Measurements from ENCODE around the gene FAR2.

Gene FAR2

DNA sequence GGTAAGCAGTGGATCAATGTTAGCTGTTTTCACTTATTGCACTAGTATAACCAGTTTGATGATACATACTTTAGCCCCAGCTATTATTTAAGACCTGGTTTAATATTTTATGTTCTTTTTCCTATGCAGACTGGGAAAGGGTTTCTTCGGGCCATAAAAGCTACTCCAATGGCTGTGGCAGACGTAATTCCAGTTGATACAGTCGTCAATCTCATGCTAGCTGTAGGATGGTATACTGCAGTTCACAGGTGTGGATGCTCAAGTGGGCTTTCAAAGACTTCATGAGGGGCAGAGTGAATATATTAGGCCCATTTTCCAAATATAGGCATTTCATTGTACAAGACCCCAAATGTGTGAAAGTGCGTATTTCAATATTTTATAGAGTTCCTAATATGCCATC lies 161.8 kb downstream of the FAR2 start:
- FAIRE-seq (no peak), DNase-seq (ENCODE audit: insufficient read length, low spot score) (no peak)

DNA sequence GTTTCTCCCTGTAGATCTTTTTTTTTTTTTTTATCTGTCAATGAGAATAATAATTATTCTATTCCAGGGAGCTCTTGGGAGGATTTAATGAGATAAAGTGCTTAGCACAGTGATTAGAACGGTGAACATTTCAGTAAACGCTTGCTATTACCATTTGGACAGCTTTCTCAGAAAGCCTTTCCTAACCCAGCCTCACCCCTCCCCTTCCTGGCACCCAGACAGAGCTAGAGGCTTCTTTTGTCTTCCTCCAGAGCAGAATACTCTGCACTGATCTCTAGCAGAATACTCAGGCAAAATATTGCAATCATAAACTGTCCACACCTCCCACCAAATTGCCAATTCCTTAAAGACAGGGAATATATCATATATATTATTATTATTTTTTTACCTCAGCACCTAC lies 165.3 kb downstream of the FAR2 start:
- DNase-seq (ENCODE audit: insufficient read length, low spot score) (no peak), FAIRE-seq (no peak)

GRCh38 chr12:29316752-29317151 lies 167.7 kb downstream of the FAR2 start:
- DNase-seq (ENCODE audit: insufficient read length, low spot score): no peak

GRCh38 chr12:29317556-29318363 lies 168.7 kb downstream of the FAR2 start:
- DNase-seq (ENCODE audit: insufficient read length, low spot score): peak; percentile 25

More at GRCh38 chr12:29316752-29317151, 167.7 kb downstream of the FAR2 start:
- FAIRE-seq: no peak

DNA sequence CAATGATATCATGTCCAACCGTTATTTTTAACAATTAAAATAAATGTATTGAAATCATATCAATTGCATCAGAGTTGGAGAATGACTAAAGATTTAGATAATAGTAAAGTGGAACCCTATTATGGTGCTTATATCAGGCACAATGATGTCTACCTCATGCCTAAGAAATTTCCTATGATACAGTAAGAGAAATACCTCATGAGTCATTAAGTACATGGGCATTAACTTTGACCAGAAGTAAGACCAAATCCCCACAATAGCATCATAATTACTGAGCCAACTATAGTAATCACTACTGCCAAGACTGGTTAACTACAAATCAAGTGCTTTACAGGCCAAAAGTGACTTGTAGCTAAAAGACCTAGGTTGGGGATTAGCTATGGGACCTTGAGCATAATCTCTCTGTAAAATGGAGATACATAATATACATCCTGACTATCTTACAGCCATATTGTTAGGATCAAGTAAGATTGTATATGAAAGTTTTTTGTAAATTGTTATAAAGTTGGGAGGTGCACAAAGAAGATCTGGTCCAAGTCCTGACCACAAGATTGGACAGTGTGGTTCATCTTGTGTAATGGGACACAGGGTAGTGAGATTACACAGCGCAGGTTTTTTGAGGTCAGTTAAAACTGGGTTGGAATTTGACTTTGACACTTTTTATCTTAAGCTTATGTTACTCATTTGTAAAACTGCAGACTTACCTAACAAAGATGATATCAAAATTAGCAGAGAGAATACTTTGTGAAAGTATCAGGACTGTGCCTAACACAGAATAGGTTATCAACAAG lies 171.4 kb downstream of the FAR2 start:
- FAIRE-seq (no peak), DNase-seq (ENCODE audit: insufficient read length, low spot score) (no peak)

More at GRCh38 chr12:29317556-29318363, 168.7 kb downstream of the FAR2 start:
- peak; percentile 92 for FAIRE-seq

DNA sequence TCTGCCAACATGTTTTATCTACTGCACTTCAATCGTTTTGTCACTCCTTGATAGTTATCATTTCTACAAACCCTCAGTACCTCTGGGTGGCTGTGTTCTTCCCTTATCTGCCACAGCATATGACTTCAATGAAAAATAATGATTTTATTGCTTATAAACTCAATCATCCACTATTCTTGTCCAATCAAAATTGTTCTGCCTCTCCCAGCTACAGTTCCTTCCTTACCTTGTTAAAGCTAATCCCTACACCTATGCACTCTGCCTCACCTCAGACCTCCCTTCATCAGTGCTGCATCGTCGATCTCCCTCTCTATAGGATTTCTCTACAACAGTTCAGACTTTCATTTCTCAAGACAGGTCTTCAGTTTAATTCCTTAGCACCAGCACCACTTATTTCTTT lies 173.1 kb downstream of the FAR2 start:
- FAIRE-seq: no peak
- no peak for DNase-seq (ENCODE audit: insufficient read length, low spot score)

DNA sequence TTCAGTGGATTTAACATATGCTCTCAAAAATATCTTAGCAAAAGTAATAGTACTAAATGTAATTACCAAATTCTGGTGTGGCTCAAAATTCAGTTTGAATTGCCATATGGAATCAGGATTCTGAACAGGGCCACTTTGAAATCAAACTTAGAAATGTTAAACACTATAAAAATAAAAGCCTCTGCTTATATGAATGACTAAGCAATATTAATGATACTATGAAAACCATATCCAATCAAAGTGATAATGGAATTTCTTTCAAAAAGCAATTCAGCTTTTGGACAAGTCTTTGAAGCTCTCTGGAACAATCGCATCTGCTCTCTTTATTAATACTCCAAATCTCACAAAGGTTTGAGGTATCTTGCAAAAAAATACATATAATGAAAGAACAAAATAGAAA lies 180.3 kb downstream of the FAR2 start:
- FAIRE-seq: no peak
- DNase-seq (ENCODE audit: insufficient read length, low spot score): no peak

- FAIRE-seq (no peak), DNase-seq (ENCODE audit: insufficient read length, low spot score) (no peak)
Measured at GRCh38 chr12:29333178-29333577, 184.1 kb downstream of the FAR2 start.

DNA sequence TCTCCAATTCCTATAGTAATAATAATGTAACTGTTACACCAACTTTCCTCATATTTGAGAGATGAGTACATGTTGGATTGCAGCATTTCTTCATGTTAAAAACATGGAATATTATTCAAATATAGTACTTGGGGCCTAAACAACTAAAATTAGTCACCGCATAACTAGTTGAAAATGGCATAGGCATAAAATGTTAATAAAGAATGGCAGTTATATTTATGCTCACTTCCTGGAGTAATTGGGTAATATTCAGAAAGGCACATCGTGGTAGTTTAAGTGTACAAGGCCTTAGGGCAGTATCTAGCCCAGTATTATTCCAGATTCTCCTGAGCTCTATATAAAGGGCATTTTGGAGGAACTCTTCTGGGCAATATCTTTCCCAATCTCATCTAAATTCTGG lies 185.9 kb downstream of the FAR2 start:
- FAIRE-seq: no peak
- no peak for DNase-seq (ENCODE audit: insufficient read length, low spot score)

- FAIRE-seq (no peak), DNase-seq (ENCODE audit: insufficient read length, low spot score) (no peak)
Measured at GRCh38 chr12:29337325-29337724, 188.2 kb downstream of the FAR2 start.

DNA sequence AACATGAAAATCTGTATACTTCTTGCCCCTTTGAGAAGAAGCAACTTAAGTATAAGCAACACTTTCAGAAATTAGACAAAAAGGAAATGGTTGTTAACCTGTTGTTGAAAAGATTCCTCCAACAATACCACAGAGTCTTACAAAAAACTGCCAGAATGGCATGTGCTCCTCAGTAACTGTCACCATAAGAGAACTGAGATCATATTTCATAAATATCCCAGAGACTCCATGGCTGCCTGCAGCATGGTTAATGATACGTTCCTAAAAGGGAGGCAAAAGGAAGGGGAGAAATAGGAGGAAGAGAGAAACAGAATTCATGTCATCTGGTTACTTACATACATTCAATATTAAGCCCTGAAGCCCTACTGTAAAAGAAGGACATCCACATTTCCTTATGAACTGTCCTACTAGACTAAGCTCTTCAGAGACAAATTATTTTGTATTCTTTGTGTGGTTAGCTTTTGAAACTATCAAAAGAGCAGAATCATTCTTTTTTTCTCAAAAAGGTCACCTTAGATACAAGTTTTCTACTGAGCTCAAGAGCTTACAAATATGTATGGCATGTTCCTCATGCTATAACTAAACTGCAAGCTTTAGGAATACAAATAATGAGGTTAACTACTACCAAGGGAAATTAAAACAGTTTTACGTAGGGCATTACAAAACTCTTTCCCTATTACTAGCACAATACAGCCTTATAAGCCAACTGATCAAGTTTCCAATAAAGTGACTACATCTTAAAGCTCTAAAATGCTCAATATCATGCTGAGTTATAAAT lies 194.1 kb downstream of the FAR2 start:
- no peak for FAIRE-seq
- DNase-seq (ENCODE audit: insufficient read length, low spot score): no peak

- FAIRE-seq (no peak), DNase-seq (ENCODE audit: insufficient read length, low spot score) (no peak)
Measured at GRCh38 chr12:29346769-29347421, 197.8 kb downstream of the FAR2 start.

DNA sequence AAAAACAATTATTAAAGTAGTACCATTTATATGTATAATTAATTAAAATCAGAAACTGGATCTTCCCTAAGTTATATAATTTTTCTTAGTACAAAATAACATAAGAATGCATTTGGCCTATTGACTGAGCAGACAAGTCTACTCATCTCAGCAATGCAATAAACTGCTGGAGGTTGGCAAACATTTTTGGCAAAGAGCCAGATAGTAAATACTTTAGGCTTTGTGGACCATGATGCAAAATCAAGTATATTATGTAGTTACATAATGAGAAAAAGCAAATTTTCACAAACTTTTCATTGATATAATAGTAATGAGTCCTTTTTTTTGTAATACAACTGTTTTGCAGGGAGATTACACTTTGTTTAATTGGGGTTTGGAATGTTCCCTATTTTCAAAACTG lies 201.0 kb downstream of the FAR2 start:
- DNase-seq (ENCODE audit: insufficient read length, low spot score) (no peak), FAIRE-seq (no peak)

GRCh38 chr12:29354954-29355353 lies 205.9 kb downstream of the FAR2 start:
- FAIRE-seq: no peak
- no peak for DNase-seq (ENCODE audit: insufficient read length, low spot score)

DNA sequence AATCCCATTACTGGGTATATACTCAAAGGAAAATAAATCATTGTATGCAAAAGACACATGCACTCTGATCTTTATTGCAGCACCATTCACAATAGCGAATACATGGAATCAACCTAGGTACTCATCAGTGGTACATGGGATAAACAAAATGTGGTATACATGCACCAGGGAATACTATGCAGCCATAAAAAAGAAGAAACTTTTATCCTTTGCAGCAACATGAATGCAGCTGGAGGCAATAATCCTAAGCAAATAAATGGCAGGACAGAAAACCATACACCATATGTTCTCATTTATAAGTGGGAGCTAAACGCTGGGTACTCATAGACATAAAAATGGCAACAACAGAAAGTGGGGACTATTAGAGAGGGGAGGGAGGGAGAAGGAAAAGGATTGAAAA lies 216.0 kb downstream of the FAR2 start:
- no peak for FAIRE-seq

DNA sequence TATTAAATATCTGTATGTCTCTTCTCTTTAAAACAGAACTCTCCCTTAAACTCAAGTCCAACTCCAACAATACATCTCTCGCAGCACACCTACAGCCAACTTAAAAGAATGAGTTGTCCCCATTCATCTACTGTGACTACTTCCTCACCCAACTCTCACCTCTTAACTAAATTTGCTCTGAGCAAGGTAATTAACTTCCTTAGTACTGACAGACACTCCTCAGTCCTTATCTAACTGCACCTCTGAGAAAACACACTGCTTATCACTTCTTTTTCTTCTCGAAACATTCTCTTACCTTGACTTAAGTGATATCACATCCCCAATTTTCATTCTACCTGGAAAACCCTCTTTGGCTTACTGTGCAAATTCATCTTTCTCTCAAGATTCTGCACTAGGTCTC lies 224.9 kb downstream of the FAR2 start:
- FAIRE-seq: no peak

More for the DNA sequence above, 216.0 kb downstream of the FAR2 start:
- no peak for DNase-seq (ENCODE audit: insufficient read length, low spot score)

DNA sequence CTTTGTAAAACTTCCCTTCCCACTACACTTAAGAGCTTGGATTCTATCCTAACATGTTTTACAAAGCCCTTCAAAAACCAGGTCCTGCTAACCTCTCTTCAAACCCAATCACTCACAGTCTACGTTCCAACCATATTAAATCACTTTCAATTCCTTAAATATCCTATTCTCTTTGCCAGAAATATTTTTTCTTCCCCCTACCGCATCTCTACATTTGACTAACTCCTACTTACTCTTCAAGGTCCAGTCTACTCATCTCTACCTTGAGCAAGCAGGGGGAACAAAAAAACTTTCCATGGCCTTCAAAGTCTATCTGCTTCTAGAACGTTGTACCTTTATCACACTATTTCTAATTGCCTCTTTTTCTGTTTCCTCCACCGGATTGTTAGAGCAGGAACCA lies 225.8 kb downstream of the FAR2 start:
- FAIRE-seq: no peak

More for the DNA sequence above, 224.9 kb downstream of the FAR2 start:
- no peak for DNase-seq (ENCODE audit: insufficient read length, low spot score)

GRCh38 chr12:29376118-29376517 lies 227.0 kb downstream of the FAR2 start:
- DNase-seq (ENCODE audit: insufficient read length, low spot score) (no peak), FAIRE-seq (peak; percentile 39)

More for the DNA sequence above, 225.8 kb downstream of the FAR2 start:
- DNase-seq (ENCODE audit: insufficient read length, low spot score): no peak

GRCh38 chr12:29380536-29381523 lies 231.8 kb downstream of the FAR2 start, which contains the start of gene ERGIC2:
Gene ERGIC2 (minus strand): TSS chr12:29381172. CDS start chr12:29371633, 9,539 bp downstream.
- DNase-seq (ENCODE audit: insufficient read length, low spot score): peak; percentile 70
- peak; percentile 97 for FAIRE-seq

Data from GM19239 (cell line).